ENCODE measurements around the gene CEP89. TPM values are rescaled to one million over a fixed set of nuclear protein-coding genes. Genes with fewer than 3 reads are reported as not detected.
"Not testable (repeated sequence)": the region's sequence is repeated elsewhere in the genome, so short reads cannot be mapped to it uniquely, and the experiment has no call there.

The CEP89 gene
- total and polyA plus RNA-seq, 8 donors: 5.7 to 11.0 (median 6.9) TPM

- no peaks in the 10 kb centered on the region for H3K4me1 ChIP-seq
- WGBS, 2 donors: 74 to 86% methylated on average over 8 of the region's 8 CpGs
- FAIRE-seq: no peak
- no peak for TF ChIP-seq CTCF (IDR thresholded peaks at IDR 0.05)
- ATAC-seq: no peak
- no peaks in the 10 kb centered on the region for H3K36me3 ChIP-seq
- no peak overlapping the region for H3K4me3 ChIP-seq
- H3K27me3 ChIP-seq: no peaks in the 10 kb centered on the region
- intact Hi-C loops (cut with DNase I): no loop called here
- no peak for DNase-seq
- no peaks in the 10 kb centered on the region for H3K9me3 ChIP-seq
- H3K27ac ChIP-seq: no peak overlapping the region
Measured at GRCh38 chr19:32842061-32842460, 129.7 kb downstream of the CEP89 start.

GRCh38 chr19:32837531-32837930, 134.2 kb downstream of the CEP89 start:
- DNase-seq: no peak
- no peaks in the 10 kb centered on the region for H3K4me1 ChIP-seq
- ATAC-seq: no peak
- no peak overlapping the region for H3K4me3 ChIP-seq
- no peak overlapping the region for H3K27ac ChIP-seq
- no peaks in the 10 kb centered on the region for H3K27me3 ChIP-seq
- intact Hi-C loops (cut with DNase I): no loop called here
- no peaks in the 10 kb centered on the region for H3K9me3 ChIP-seq
- no peaks in the 10 kb centered on the region for H3K36me3 ChIP-seq
- no peak for FAIRE-seq
- WGBS, 2 donors: 62 to 76% methylated on average over 7 of the region's 7 CpGs
- TF ChIP-seq CTCF (IDR thresholded peaks at IDR 0.05): no peak

- WGBS, 2 donors: 89 to 91% methylated on average over 7 of the region's 7 CpGs
- intact Hi-C loops (cut with DNase I); H3K27ac ChIP-seq; FAIRE-seq; H3K27me3 ChIP-seq; DNase-seq; H3K9me3 ChIP-seq; H3K4me3 ChIP-seq; H3K36me3 ChIP-seq; ATAC-seq; H3K4me1 ChIP-seq: not testable (repeated sequence)
Measured at GRCh38 chr19:32833388-32833787, 138.4 kb downstream of the CEP89 start.

GRCh38 chr19:32832825-32833224, 138.9 kb downstream of the CEP89 start:
- H3K27ac ChIP-seq; H3K4me1 ChIP-seq; H3K4me3 ChIP-seq; H3K36me3 ChIP-seq; DNase-seq; intact Hi-C loops (cut with DNase I); ATAC-seq; H3K9me3 ChIP-seq; H3K27me3 ChIP-seq; FAIRE-seq: not testable (repeated sequence)
- WGBS, 2 donors: 91% methylated on average over 7 of the region's 7 CpGs

- H3K36me3 ChIP-seq; intact Hi-C loops (cut with DNase I); FAIRE-seq; H3K27ac ChIP-seq; H3K27me3 ChIP-seq; H3K4me1 ChIP-seq; H3K4me3 ChIP-seq; H3K9me3 ChIP-seq; ATAC-seq; DNase-seq: not testable (repeated sequence)
- WGBS, 2 donors: 87 to 94% methylated on average over 12 of the region's 12 CpGs
Measured at GRCh38 chr19:32832094-32832493, 139.7 kb downstream of the CEP89 start.

- no peak for DNase-seq
- TF ChIP-seq CTCF (IDR thresholded peaks at IDR 0.05): no peak
- Histone ChIP-seq H3K27me3 (no peaks in the 10 kb centered on the region), H3K4me1 (no peaks in the 10 kb centered on the region), H3K4me3 (no peak overlapping the region), H3K27ac (no peak overlapping the region), H3K36me3 (no peaks in the 10 kb centered on the region), H3K9me3 (no peaks in the 10 kb centered on the region)
- 76 to 89% methylated on average over 5 of the region's 5 CpGs for WGBS, 2 donors
- FAIRE-seq: no peak
- ATAC-seq: no peak
- intact Hi-C loops (cut with DNase I): no loop called here
Measured at GRCh38 chr19:32831611-32832010, 140.1 kb downstream of the CEP89 start.
